Upper lobe of right lung (tissue), 1 donor: Measurements from ENCODE around the gene GCM1. TPM values are rescaled to one million over a fixed set of nuclear protein-coding genes. Genes with fewer than 3 reads are reported as not detected.
A peak's percentile ranks its signal among the peaks of the same experiment; 100 is the strongest.

Source experiments
- ATAC-seq: fragments of 200-7000 bp; cut with Tn5 transposase; one replicate; pipeline ENCODE4 v1.9.1; 2020; ENCODE audit warnings: mild to moderate bottlenecking, moderate library complexity
- DNase-seq: peaks from one replicate; pipeline ENCODE4 v3.0.0-alpha.2; 2020
- H3K27ac ChIP-seq: fragments of 200-600 bp; one replicate; pipeline ENCODE4 v1.8.0; 2022
- H3K27me3 ChIP-seq: fragments of 200-600 bp; one replicate; pipeline ENCODE4 v1.8.0; 2022; ENCODE audit warnings: mild to moderate bottlenecking
- H3K36me3 ChIP-seq: fragments of 200-600 bp; one replicate; pipeline ENCODE4 v1.8.0; 2022
- H3K4me1 ChIP-seq: fragments of 200-600 bp; one replicate; pipeline ENCODE4 v1.8.0; 2022
- H3K4me3 ChIP-seq: fragments of 200-600 bp; one replicate; pipeline ENCODE4 v1.8.0; 2022; ENCODE audit warnings: mild to moderate bottlenecking
- H3K9me3 ChIP-seq: fragments of 200-600 bp; one replicate; pipeline ENCODE4 v1.8.0; 2022
- CTCF ChIP-seq: fragments of 200-600 bp; IDR thresholded peaks from one replicate; pipeline ENCODE4 v1.8.0; 2022; ENCODE audit warnings: antibody characterized with exemption
- intact Hi-C: fragments of 100-400 bp; cut with DNase I; formaldehyde crosslinking; loops from one replicate; pipeline ENCODE4 v1.11.0; 2022
- total RNA-seq: library from RNA; stranded (reverse); fragmentation: NEBNext Ultra II Directional; extraction: Animal tissue kit (Norgen Biotek cat#: 25700); gene quantifications from one replicate; pipeline ENCODE4 v1.2.1, GENCODE V29; 2021
- donor health status: DM: no; HTN: yes; CAD: no; lungs with severe emphysema.

The GCM1 gene
- total RNA-seq, 1 donor from 2014 or later: not detected

GRCh38 chr6:53188833-53189232, 40.2 kb upstream of the GCM1 start:
- no peaks in the 10 kb centered on the region for H3K9me3 ChIP-seq
- no peak overlapping the region for H3K4me3 ChIP-seq
- H3K27me3 ChIP-seq: no peaks in the 10 kb centered on the region
- no peaks in the 10 kb centered on the region for H3K4me1 ChIP-seq
- ATAC-seq (no peak), DNase-seq (no peak)
- no peaks in the 10 kb centered on the region for H3K36me3 ChIP-seq
- no peak for TF ChIP-seq CTCF
- no peak overlapping the region for H3K27ac ChIP-seq
- intact Hi-C loops: no loop called here

- Histone ChIP-seq H3K27me3 (no peaks in the 10 kb centered on the region), H3K4me3 (no peak overlapping the region), H3K4me1 (no peaks in the 10 kb centered on the region), H3K27ac (no peak overlapping the region), H3K9me3 (no peaks in the 10 kb centered on the region), H3K36me3 (no peaks in the 10 kb centered on the region)
- intact Hi-C loops: no loop called here
- ATAC-seq (no peak), DNase-seq (no peak)
- TF ChIP-seq CTCF: no peak
Observed at GRCh38 chr6:53180678-53181077, 32.0 kb upstream of the GCM1 start.

- no peak for TF ChIP-seq CTCF
- DNase-seq (no peak), ATAC-seq (no peak)
- intact Hi-C loops: no loop called here
- no peaks in the 10 kb centered on the region for H3K27me3 ChIP-seq
- no peaks in the 10 kb centered on the region for H3K4me1 ChIP-seq
- H3K27ac ChIP-seq: no peak overlapping the region
- no peak overlapping the region for H3K4me3 ChIP-seq
- no peaks in the 10 kb centered on the region for H3K36me3 ChIP-seq
- H3K9me3 ChIP-seq: no peaks in the 10 kb centered on the region
Observed at GRCh38 chr6:53179961-53180651, 31.5 kb upstream of the GCM1 start.

- no peak for TF ChIP-seq CTCF
- Histone ChIP-seq H3K27me3 (no peaks in the 10 kb centered on the region), H3K36me3 (no peaks in the 10 kb centered on the region), H3K4me1 (no peaks in the 10 kb centered on the region), H3K4me3 (no peak overlapping the region), H3K27ac (no peak overlapping the region), H3K9me3 (no peaks in the 10 kb centered on the region)
- intact Hi-C loops: no loop called here
- ATAC-seq: no peak
- no peak for DNase-seq
Observed at GRCh38 chr6:53178837-53179432, 30.3 kb upstream of the GCM1 start.

GRCh38 chr6:53175027-53175426, 26.4 kb upstream of the GCM1 start:
- peak; percentile 14 for ATAC-seq
- Histone ChIP-seq H3K27ac (no peak overlapping the region), H3K4me1 (no peaks in the 10 kb centered on the region), H3K9me3 (no peaks in the 10 kb centered on the region), H3K36me3 (no peaks in the 10 kb centered on the region), H3K4me3 (no peak overlapping the region), H3K27me3 (no peaks in the 10 kb centered on the region)
- intact Hi-C loops: no loop called here
- no peak for TF ChIP-seq CTCF
- no peak for DNase-seq

GRCh38 chr6:53172468-53172803, 23.8 kb upstream of the GCM1 start:
- H3K9me3 ChIP-seq: no peaks in the 10 kb centered on the region
- TF ChIP-seq CTCF: no peak
- DNase-seq (no peak), ATAC-seq (no peak)
- intact Hi-C loops: loop anchor here (5.0 kb wide), 1 partner anchor 310 kb away; no protein-coding TSS in a partner anchor
- H3K27ac ChIP-seq: no peak overlapping the region
- no peaks in the 10 kb centered on the region for H3K27me3 ChIP-seq
- no peaks in the 10 kb centered on the region for H3K36me3 ChIP-seq
- H3K4me1 ChIP-seq: no peaks in the 10 kb centered on the region
- H3K4me3 ChIP-seq: no peak overlapping the region
